8988T (cell line): ENCODE results near the gene C14orf93.
"Not testable (repeated sequence)": the region's sequence is repeated elsewhere in the genome, so short reads cannot be mapped to it uniquely, and the experiment has no call there.

Source experiments
- DNase-seq: peaks from one replicate; pipeline ENCODE4 v3.0.0; 2011

C14orf93 gene

GRCh38 chr14:22971152-22971551, 38.8 kb downstream of the C14orf93 start:
- no peak for DNase-seq

- DNase-seq: no peak
These were observed 43.1 kb downstream of the C14orf93 start for GRCh38 chr14:22966783-22967269.

GRCh38 chr14:22965916-22966782, 43.8 kb downstream of the C14orf93 start:
- DNase-seq: not testable (repeated sequence)

GRCh38 chr14:22962061-22962676, 47.8 kb downstream of the C14orf93 start:
- DNase-seq: no peak

GRCh38 chr14:22955702-22956569, 54.0 kb downstream of the C14orf93 start:
- no peak for DNase-seq

GRCh38 chr14:22952418-22952817, 57.5 kb downstream of the C14orf93 start:
- DNase-seq: no peak

GRCh38 chr14:22951795-22952194, 58.1 kb downstream of the C14orf93 start:
- DNase-seq: not testable (repeated sequence)

GRCh38 chr14:22945642-22946041, 64.3 kb downstream of the C14orf93 start:
- no peak for DNase-seq

- DNase-seq: no peak
These were observed 70.3 kb downstream of the C14orf93 start for GRCh38 chr14:22939684-22940083.
